GM23248 (cell line): ENCODE data around the gene ACSL4.

ENCODE experiments used
- EZH2 ChIP-seq: fragments of 200-600 bp; sonication (generic); IDR thresholded peaks from 2 replicates; pipeline ENCODE4 v1.6.1; 2018; ENCODE audit warnings: antibody characterized with exemption, mild to moderate bottlenecking; ENCODE audit not compliant: insufficient read depth, poor library complexity, severe bottlenecking
- EZH2phosphoT487 ChIP-seq: fragments of 200-600 bp; sonication (generic); IDR thresholded peaks from 2 replicates; pipeline ENCODE4 v1.6.1; 2018; ENCODE audit warnings: antibody characterized with exemption, moderate library complexity, mild to moderate bottlenecking, low read depth; ENCODE audit not compliant: insufficient read depth

DNA sequence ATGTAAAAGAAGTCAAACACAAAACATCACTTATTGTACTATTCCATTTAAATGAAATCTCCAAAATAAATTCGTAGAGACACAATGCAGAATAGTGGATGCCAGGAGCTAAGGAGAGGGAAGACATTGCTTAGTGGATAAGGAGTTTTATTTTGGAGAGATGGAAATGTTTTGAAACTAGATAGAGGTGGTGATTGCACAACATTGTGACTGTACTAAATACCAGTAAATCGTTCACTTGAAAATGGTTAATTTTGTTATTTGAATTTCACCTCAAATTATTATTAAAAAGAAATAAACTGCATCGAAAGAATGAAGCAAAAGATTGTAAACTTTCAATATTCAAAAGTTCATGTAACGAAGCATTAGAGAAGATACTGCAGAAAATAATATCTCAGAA is 9.7 kb upstream of the ACSL4 start:
- TF ChIP-seq EZH2phosphoT487: no peak
- no peak for TF ChIP-seq EZH2
